Heart left ventricle (tissue), 13 donors: ENCODE data around the gene TSSC4.

Experiments
- POLR2A ChIP-seq, 2 donors: fragments of 450-650 bp; IDR thresholded peaks; one replicate each; pipeline ENCODE4 v1.6.1; 2017; ENCODE audit warnings: antibody characterized with exemption in 2 of 2, mild to moderate bottlenecking in 2 of 2, moderate library complexity in 2 of 2
- TF ChIP-seq, protein P1 (sequence below), 12 donors: fragments of 200-600 bp; sonication (generic) in 4 of 12; IDR thresholded peaks; one replicate each; pipeline versions ENCODE4 v1.5.0 to v1.8.0; 2018 to 2022; ENCODE audit warnings: antibody characterized with exemption in 12 of 12, mild to moderate bottlenecking in 5 of 12
- donor health status: ischemic (EF 13 %, LVEDD 7.1; RV severe dilation, severe dysfunction).
- donor health status: DM: no; HTN: yes; CAD: no.
- donor health status: DM: no; HTN: no; CAD: no.
- donor health status: ischemic (EF 25% LVEDD 6.9; RV normal size, moderate dysfunction).
- donor health status: ischemic (EF 25% LVEDD 5.7; RV mildly dilated, moderate dysfunction).
- donor health status: ischemic (EF 35%, LVEDD 5.7; RV mildly dilated, moderate dysfunction).
- donor health status: nonischemic (EF 11% LVEDD 7.7; RV severe dilation, severe dysfunction).
- donor health status: DM: yes; HTN: yes; CAD: no.
- donor health status: PGD.
- donor health status: ischemic (EF 29% LVEDD 5.4; RV normal size, mild dysfunction).
- donor health status: nonischemic (EF 23%, LVEDD 6.1; RV moderate dilation, normal function).

DNA sequence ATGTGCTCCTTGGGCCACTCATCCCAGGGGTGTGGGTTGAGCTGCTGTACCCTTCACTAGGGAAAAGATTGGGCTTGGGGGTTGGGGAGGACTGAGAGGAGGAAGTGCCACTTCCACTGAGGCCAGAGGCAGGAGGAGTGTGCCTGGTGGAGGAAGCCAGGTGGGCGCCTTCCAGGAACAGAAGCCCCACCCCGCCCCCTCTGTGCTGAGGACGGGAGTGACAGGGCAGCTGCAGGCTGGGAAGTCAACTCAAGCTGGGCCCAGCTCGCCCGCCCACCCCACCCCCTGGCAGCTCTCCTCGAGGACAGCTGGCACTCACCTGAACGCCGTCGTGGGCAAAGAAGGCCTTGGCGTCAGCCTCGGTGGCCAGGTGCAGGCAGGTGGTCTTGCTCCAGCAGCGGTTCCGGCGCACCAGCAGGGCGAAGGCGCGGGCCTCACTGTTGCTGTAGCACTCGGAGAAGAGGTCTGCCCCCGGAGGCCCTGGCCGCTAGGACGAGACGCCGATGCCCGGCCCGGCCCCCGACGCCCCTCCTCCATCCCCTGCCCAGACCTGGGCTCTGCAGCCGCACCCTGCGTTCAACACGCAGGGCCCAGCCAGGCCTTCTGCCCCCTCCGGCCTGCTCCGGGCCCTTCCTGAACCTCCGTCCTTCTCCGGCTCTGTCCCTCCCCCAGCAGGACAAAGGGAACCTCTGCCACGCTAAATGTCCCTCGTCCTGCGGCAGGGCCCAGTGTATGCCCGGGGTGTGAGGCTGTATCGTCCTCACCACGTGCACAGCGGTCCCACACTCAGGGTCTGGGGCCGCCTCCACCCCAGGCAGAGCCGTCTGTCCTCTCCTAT, 13.4 kb downstream of the TSSC4 start:
- TF ChIP-seq POLR2A (IDR thresholded peaks at IDR 0.05): no peak
- TF ChIP-seq, protein P1, sequence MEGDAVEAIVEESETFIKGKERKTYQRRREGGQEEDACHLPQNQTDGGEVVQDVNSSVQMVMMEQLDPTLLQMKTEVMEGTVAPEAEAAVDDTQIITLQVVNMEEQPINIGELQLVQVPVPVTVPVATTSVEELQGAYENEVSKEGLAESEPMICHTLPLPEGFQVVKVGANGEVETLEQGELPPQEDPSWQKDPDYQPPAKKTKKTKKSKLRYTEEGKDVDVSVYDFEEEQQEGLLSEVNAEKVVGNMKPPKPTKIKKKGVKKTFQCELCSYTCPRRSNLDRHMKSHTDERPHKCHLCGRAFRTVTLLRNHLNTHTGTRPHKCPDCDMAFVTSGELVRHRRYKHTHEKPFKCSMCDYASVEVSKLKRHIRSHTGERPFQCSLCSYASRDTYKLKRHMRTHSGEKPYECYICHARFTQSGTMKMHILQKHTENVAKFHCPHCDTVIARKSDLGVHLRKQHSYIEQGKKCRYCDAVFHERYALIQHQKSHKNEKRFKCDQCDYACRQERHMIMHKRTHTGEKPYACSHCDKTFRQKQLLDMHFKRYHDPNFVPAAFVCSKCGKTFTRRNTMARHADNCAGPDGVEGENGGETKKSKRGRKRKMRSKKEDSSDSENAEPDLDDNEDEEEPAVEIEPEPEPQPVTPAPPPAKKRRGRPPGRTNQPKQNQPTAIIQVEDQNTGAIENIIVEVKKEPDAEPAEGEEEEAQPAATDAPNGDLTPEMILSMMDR (IDR thresholded peaks at IDR 0.05): no peak
